ENCODE measurements around the gene RIMBP2. TPM values are rescaled to one million over a fixed set of nuclear protein-coding genes. Genes with fewer than 3 reads are reported as not detected.

RIMBP2 gene
- total RNA-seq, 4 donors from 2014 or later = 0.29 to 8.2 (median 5.6) TPM

- H3K36me3 ChIP-seq = no peaks in the 10 kb centered on the region
- no peaks in the 10 kb centered on the region for H3K9me3 ChIP-seq
- no peak overlapping the region for H3K4me3 ChIP-seq
- no peaks in the 10 kb centered on the region for H3K4me1 ChIP-seq
- DNase-seq = no peak
- intact Hi-C loops (cut with DNase I; ENCODE audit: low total_unique reads) = no loop called here
- no peaks in the 10 kb centered on the region for H3K27me3 ChIP-seq
- no peak overlapping the region for H3K27ac ChIP-seq
- TF ChIP-seq CTCF (IDR thresholded peaks at IDR 0.05) (no peak), POLR2A (IDR thresholded peaks at IDR 0.05) (no peak)
These were observed 301.7 kb downstream of the RIMBP2 start for GRCh38 chr12:130414381-130414780.

GRCh38 chr12:130413909-130414308, 302.2 kb downstream of the RIMBP2 start:
- Histone ChIP-seq H3K27ac (no peak overlapping the region), H3K27me3 (no peaks in the 10 kb centered on the region), H3K9me3 (no peaks in the 10 kb centered on the region), H3K4me1 (no peaks in the 10 kb centered on the region), H3K36me3 (no peaks in the 10 kb centered on the region), H3K4me3 (no peak overlapping the region)
- TF ChIP-seq POLR2A (IDR thresholded peaks at IDR 0.05) (no peak), CTCF (IDR thresholded peaks at IDR 0.05) (no peak)
- intact Hi-C loops (cut with DNase I; ENCODE audit: low total_unique reads) = no loop called here
- no peak for DNase-seq

- DNase-seq = no peak
- intact Hi-C loops (cut with DNase I; ENCODE audit: low total_unique reads) = no loop called here
These were observed 303.7 kb downstream of the RIMBP2 start for GRCh38 chr12:130412384-130412783.

GRCh38 chr12:130405332-130405731, 310.8 kb downstream of the RIMBP2 start:
- Histone ChIP-seq H3K27me3 (no peaks in the 10 kb centered on the region), H3K9me3 (no peaks in the 10 kb centered on the region), H3K36me3 (no peaks in the 10 kb centered on the region), H3K27ac (no peak overlapping the region), H3K4me3 (no peak overlapping the region), H3K4me1 (no peaks in the 10 kb centered on the region)
- DNase-seq = no peak
- TF ChIP-seq CTCF (IDR thresholded peaks at IDR 0.05) (no peak), POLR2A (IDR thresholded peaks at IDR 0.05) (no peak)
- intact Hi-C loops (cut with DNase I; ENCODE audit: low total_unique reads) = no loop called here

More at GRCh38 chr12:130412384-130412783, 303.7 kb downstream of the RIMBP2 start:
- Histone ChIP-seq H3K4me3 (no peak overlapping the region), H3K27me3 (no peaks in the 10 kb centered on the region), H3K36me3 (no peaks in the 10 kb centered on the region), H3K27ac (no peak overlapping the region), H3K9me3 (no peaks in the 10 kb centered on the region), H3K4me1 (no peaks in the 10 kb centered on the region)
- TF ChIP-seq POLR2A (IDR thresholded peaks at IDR 0.05) (no peak), CTCF (IDR thresholded peaks at IDR 0.05) (no peak)

- no peak for TF ChIP-seq POLR2A (IDR thresholded peaks at IDR 0.05)
- TF ChIP-seq CTCF (IDR thresholded peaks at IDR 0.05) = no peak
- Histone ChIP-seq H3K36me3 (no peaks in the 10 kb centered on the region), H3K9me3 (no peaks in the 10 kb centered on the region), H3K27me3 (no peaks in the 10 kb centered on the region), H3K4me3 (no peak overlapping the region), H3K4me1 (no peaks in the 10 kb centered on the region), H3K27ac (no peak overlapping the region)
- DNase-seq = no peak
- intact Hi-C loops (cut with DNase I; ENCODE audit: low total_unique reads) = no loop called here
These were observed 314.4 kb downstream of the RIMBP2 start for GRCh38 chr12:130401703-130402102.

Data from uterus (tissue), 4 donors.